H1 (cell line): ENCODE measurements around the gene OR8B2. TPM values are rescaled to one million over a fixed set of nuclear protein-coding genes. Genes with fewer than 3 reads are reported as not detected.
"Not testable (repeated sequence)": the region's sequence is repeated elsewhere in the genome, so short reads cannot be mapped to it uniquely, and the experiment has no call there.

Experiments used
- CTCF ChIA-PET: fragments of 300-600 bp; sonication (Branson Sonifier 250); formaldehyde crosslinking; loops from one replicate; lab custom pipeline; 2021; ENCODE audit not compliant: partially characterized antibody; lab: Charles Lee
- POLR2A ChIA-PET: fragments of 300-600 bp; sonication (Branson Sonifier 250); formaldehyde crosslinking; loops from one replicate; lab custom pipeline; 2021; ENCODE audit warnings: inconsistent platforms; ENCODE audit not compliant: partially characterized antibody; lab: Charles Lee
- DNase-seq, 2 experiments: peaks; one replicate each; pipeline versions ENCODE4 v3.0.0 to v3.0.0-alpha.2; 2010 to 2022; ENCODE audit warnings: low spot score in 2 of 2, low read depth in 1 of 2, mixed read lengths in 1 of 2
- FAIRE-seq: peaks from 2 replicates; lab custom pipeline; 2011; peaks lifted over from hg19 to GRCh38; lab: Jason Lieb, UNC
- H2AFZ ChIP-seq: 2 replicates; pipeline ENCODE4 v1.8.1; 2012; ENCODE audit warnings: low read length, inconsistent platforms
- H2AK5ac ChIP-seq: 2 replicates; pipeline ENCODE4 v1.6.1; 2013; ENCODE audit warnings: low read depth, low read length
- H2BK120ac ChIP-seq: replicated peaks from 2 replicates; pipeline ENCODE3; 2013; ENCODE audit warnings: low read depth, low read length, inconsistent platforms
- H2BK12ac ChIP-seq: 2 replicates; pipeline ENCODE4 v1.6.1; 2013; ENCODE audit warnings: low read depth, low read length
- H2BK15ac ChIP-seq: 2 replicates; pipeline ENCODE4 v1.6.1; 2013; ENCODE audit warnings: low read length
- H2BK20ac ChIP-seq: 2 replicates; pipeline ENCODE4 v1.6.1; 2013; ENCODE audit warnings: low read length
- H2BK5ac ChIP-seq: 2 replicates; pipeline ENCODE4 v1.6.1; 2013; ENCODE audit warnings: low read depth, low read length
- H3K14ac ChIP-seq: 2 replicates; pipeline ENCODE4 v1.6.1; 2013; ENCODE audit warnings: inconsistent platforms; ENCODE audit not compliant: insufficient read length
- H3K18ac ChIP-seq: 2 replicates; pipeline ENCODE4 v1.6.1; 2013; ENCODE audit warnings: low read length; ENCODE audit errors: extremely low read depth
- H3K23ac ChIP-seq: 2 replicates; pipeline ENCODE4 v1.6.1; 2013; ENCODE audit warnings: inconsistent platforms; ENCODE audit not compliant: insufficient read length
- H3K23me2 ChIP-seq: 2 replicates; pipeline ENCODE4 v1.6.1; 2013; ENCODE audit warnings: low read depth, low read length
- H3K27ac ChIP-seq: 2 replicates; pipeline ENCODE4 v1.6.1; 2011; ENCODE audit warnings: low read depth, low read length, inconsistent platforms
- H3K27me3 ChIP-seq, 4 experiments: replicated peaks in 1 of 4; 1 replicate in 1 of 4; 2 replicates in 3 of 4; pipeline versions ENCODE4 v1.6.1 to v1.8.1; 2011 to 2013; ENCODE audit warnings: low read length in 3 of 4, mild to moderate bottlenecking in 3 of 4, inconsistent platforms in 2 of 4, mixed read lengths in 2 of 4, moderate library complexity in 1 of 4; ENCODE audit not compliant: control insufficient read depth in 3 of 4, insufficient read depth in 3 of 4; ENCODE audit errors: extremely low read depth in 1 of 4
- H3K36me3 ChIP-seq, 4 experiments: 2 replicates each; pipeline versions ENCODE4 v1.6.1 to v1.8.1; 2011 to 2013; ENCODE audit warnings: mild to moderate bottlenecking in 4 of 4, low read length in 3 of 4, moderate library complexity in 2 of 4, control low read depth in 1 of 4, inconsistent platforms in 1 of 4; ENCODE audit not compliant: insufficient read depth in 4 of 4, control insufficient read depth in 2 of 4
- H3K4ac ChIP-seq: replicated peaks from 2 replicates; pipeline ENCODE3; 2013; ENCODE audit warnings: low read length, low read depth, mixed read lengths, inconsistent platforms; ENCODE audit not compliant: insufficient read length
- H3K4me1 ChIP-seq, 4 experiments: replicated peaks in 1 of 4; 1 replicate in 1 of 4; 2 replicates in 3 of 4; pipeline versions ENCODE4 v1.6.1 to v1.8.1; 2011 to 2013; ENCODE audit warnings: low read length in 3 of 4, inconsistent platforms in 2 of 4, mixed read lengths in 1 of 4; ENCODE audit not compliant: insufficient read depth in 4 of 4, control insufficient read depth in 3 of 4
- H3K4me2 ChIP-seq, 2 experiments: 2 replicates each; pipeline versions ENCODE4 v1.6.1 to v1.8.1; 2011 to 2013; ENCODE audit warnings: low read depth in 2 of 2, low read length in 2 of 2, control low read depth in 1 of 2, inconsistent platforms in 1 of 2, mild to moderate bottlenecking in 1 of 2; ENCODE audit not compliant: insufficient read depth in 1 of 2
- H3K4me3 ChIP-seq, 4 experiments: fragments of 200-600, 300-600 bp in 1 of 4; sonication (generic), shearing (Covaris generic), sonication (Bioruptor Twin) in 1 of 4; 2 replicates each; pipeline versions ENCODE4 v1.5.1 to v1.8.1; 2011 to 2016; ENCODE audit warnings: low read length in 4 of 4, low read depth in 3 of 4, control low read depth in 2 of 4, inconsistent platforms in 2 of 4, mild to moderate bottlenecking in 2 of 4, mixed read lengths in 1 of 4, moderate library complexity in 1 of 4; ENCODE audit not compliant: insufficient read depth in 2 of 4; ENCODE audit errors: extremely low read depth in 1 of 4
- H3K56ac ChIP-seq: replicated peaks from 2 replicates; pipeline ENCODE3; 2013; ENCODE audit warnings: low read depth, mild to moderate bottlenecking, mixed read lengths, low read length, inconsistent platforms; ENCODE audit not compliant: insufficient read length
- H3K79me1 ChIP-seq: 2 replicates; pipeline ENCODE4 v1.6.1; 2013; ENCODE audit warnings: low read depth, low read length, control low read depth
- H3K79me2 ChIP-seq, 2 experiments: 2 replicates each; pipeline versions ENCODE4 v1.6.1 to v1.8.1; 2012 to 2013; ENCODE audit warnings: low read length in 2 of 2, mild to moderate bottlenecking in 2 of 2, inconsistent platforms in 1 of 2; ENCODE audit not compliant: insufficient read depth in 2 of 2, control insufficient read depth in 1 of 2
- H3K9ac ChIP-seq, 4 experiments: replicated peaks in 1 of 4; 1 replicate in 1 of 4; 2 replicates in 3 of 4; pipeline versions ENCODE4 v1.6.1 to v1.8.1; 2011 to 2013; ENCODE audit warnings: low read depth in 3 of 4, low read length in 3 of 4, control low read depth in 2 of 4, mild to moderate bottlenecking in 2 of 4, moderate library complexity in 2 of 4, inconsistent platforms in 1 of 4; ENCODE audit errors: extremely low read depth in 1 of 4
- H3K9me3 ChIP-seq, 2 experiments: 2 replicates each; pipeline versions ENCODE4 v1.6.1 to v1.8.1; 2012 to 2013; ENCODE audit warnings: mild to moderate bottlenecking in 2 of 2, moderate library complexity in 2 of 2, control low read depth in 1 of 2, inconsistent platforms in 1 of 2, low read depth in 1 of 2, low read length in 1 of 2, mixed read lengths in 1 of 2; ENCODE audit not compliant: insufficient read depth in 2 of 2
- H4K20me1 ChIP-seq, 2 experiments: replicated peaks in 1 of 2; 2 replicates each; pipeline versions ENCODE3 to v1.8.1; 2011 to 2013; ENCODE audit warnings: inconsistent platforms in 2 of 2, low read length in 2 of 2, mild to moderate bottlenecking in 1 of 2; ENCODE audit not compliant: insufficient read depth in 2 of 2, control insufficient read depth in 1 of 2
- H4K5ac ChIP-seq: 2 replicates; pipeline ENCODE4 v1.6.1; 2013; ENCODE audit warnings: low read length, low read depth, mixed read lengths, inconsistent platforms; ENCODE audit not compliant: insufficient read length
- H4K8ac ChIP-seq: 2 replicates; pipeline ENCODE4 v1.8.0; 2013; ENCODE audit warnings: mild to moderate bottlenecking, moderate library complexity, low read length, inconsistent platforms; ENCODE audit not compliant: insufficient read depth; ENCODE audit errors: extremely low read depth
- H4K91ac ChIP-seq: replicated peaks from 2 replicates; pipeline ENCODE3; 2013; ENCODE audit warnings: low read length, mixed read lengths, inconsistent platforms; ENCODE audit not compliant: insufficient read length
- SAP30 ChIP-seq: fragments of 300-600 bp; sonication (generic); IDR thresholded peaks from 2 replicates; pipeline ENCODE4 v1.7.1; 2012; ENCODE audit warnings: low read length, moderate library complexity, mild to moderate bottlenecking, inconsistent platforms; ENCODE audit not compliant: insufficient read depth, insufficient replicate concordance
- WGBS, 2 experiments: shearing (Covaris generic) in 1 of 2; methylation state at CpG; one replicate each; pipeline versions ENCODE4 v1.1.6 to v1.1.7; 2013 to 2015; ENCODE audit warnings: low lambda C conversion rate in 2 of 2, mixed read lengths in 2 of 2, inconsistent platforms in 1 of 2, low coverage in 1 of 2, missing lambda C conversion rate in 1 of 2; ENCODE audit not compliant: insufficient replicate concordance in 2 of 2, insufficient coverage in 1 of 2, insufficient read length in 1 of 2; ENCODE audit errors: extremely low coverage in 1 of 2, missing lambda C conversion rate in 1 of 2; 5-methylcytosine and 5-hydroxymethylcytosine counted together
- polyA plus RNA-seq, 7 experiments: library from polyadenylated mRNA; depleted of rRNA in 3 of 7; stranded (reverse) in 5 of 7; unstranded in 2 of 7; fragments of >200 nt in 5 of 7; fragments of 200-250 nt in 2 of 7; gene quantifications; 1 replicate in 5 of 7; 2 replicates in 1 of 7; 4 replicates in 1 of 7; pipeline versions ENCODE4 v1.2.1 to v1.2.3, GENCODE V29; 2011 to 2013; ENCODE audit warnings: missing spikeins in 2 of 7, mixed read lengths in 2 of 7
- total RNA-seq: library from RNA; stranded (reverse); fragmentation: NEBNext Ultra II Directional; extraction: Animal tissue kit (Norgen Biotek cat#: 25700); gene quantifications from 2 replicates; pipeline ENCODE4 v1.2.1, GENCODE V29; 2021
- TF ChIP-seq, protein P1 (sequence below): IDR thresholded peaks from 2 replicates; pipeline ENCODE4 v1.6.1; 2012; ENCODE audit warnings: inconsistent platforms

OR8B2 gene
- total and polyA plus RNA-seq, 2 of the 8 experiments (the other 6 are each of a cell fraction or from before 2014, with no cell fraction given), result not detected

DNA sequence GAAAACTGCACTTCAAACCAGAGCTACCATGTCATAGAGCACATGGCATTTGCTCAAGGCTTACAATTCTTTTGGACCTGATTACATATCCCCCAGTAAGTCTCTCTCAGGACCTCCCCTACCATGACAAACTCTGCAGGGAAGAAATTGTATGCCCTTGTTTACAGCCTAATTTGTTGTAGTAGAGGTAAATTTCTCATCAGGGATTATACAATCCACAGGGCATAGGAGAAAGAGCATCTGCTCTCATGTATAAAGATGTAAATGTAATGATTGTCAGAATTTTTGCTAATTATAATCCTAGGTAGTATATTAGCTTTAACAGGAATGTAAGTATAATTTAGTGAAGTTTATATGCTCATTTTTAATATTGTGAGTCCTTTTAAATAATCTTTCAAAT lies 14.6 kb upstream of the OR8B2 start, which contains the start of gene OR8B3 (continued):
- TF ChIP-seq, protein P1, sequence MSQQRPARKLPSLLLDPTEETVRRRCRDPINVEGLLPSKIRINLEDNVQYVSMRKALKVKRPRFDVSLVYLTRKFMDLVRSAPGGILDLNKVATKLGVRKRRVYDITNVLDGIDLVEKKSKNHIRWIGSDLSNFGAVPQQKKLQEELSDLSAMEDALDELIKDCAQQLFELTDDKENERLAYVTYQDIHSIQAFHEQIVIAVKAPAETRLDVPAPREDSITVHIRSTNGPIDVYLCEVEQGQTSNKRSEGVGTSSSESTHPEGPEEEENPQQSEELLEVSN, result no peak
- TF ChIP-seq SAP30, result no peak

DNA sequence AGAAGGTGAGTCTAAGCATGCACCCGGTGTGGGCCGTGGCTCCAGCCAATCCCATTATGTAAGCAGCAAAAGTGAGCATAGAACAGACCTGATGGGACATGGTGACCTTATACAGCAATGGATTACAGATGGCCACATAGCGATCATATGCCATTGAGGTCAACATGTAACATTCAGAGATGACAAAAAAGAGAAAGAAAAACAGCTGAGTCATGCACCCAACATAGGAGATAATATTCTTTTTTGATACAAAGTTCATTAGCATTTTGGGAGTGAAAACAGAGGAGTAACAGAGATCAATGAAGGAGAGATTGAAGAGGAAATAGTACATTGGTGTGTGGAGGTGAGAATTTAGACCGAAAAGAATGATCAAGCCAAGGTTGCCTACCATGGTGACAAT lies 12.5 kb upstream of the OR8B2 start:
- H2BK20ac ChIP-seq, H2BK15ac ChIP-seq, H3K9ac ChIP-seq, H3K4ac ChIP-seq, H3K36me3 ChIP-seq, H3K27ac ChIP-seq, H4K5ac ChIP-seq, H4K91ac ChIP-seq, H3K9me3 ChIP-seq, H3K27me3 ChIP-seq, H3K79me1 ChIP-seq, H3K79me2 ChIP-seq, POLR2A ChIA-PET, H3K18ac ChIP-seq, H3K23me2 ChIP-seq, H2BK12ac ChIP-seq, FAIRE-seq, H3K4me3 ChIP-seq, H3K14ac ChIP-seq, H2BK5ac ChIP-seq, H4K8ac ChIP-seq, H3K56ac ChIP-seq, CTCF ChIA-PET, H3K4me1 ChIP-seq, DNase-seq, H2BK120ac ChIP-seq, H3K4me2 ChIP-seq, H3K23ac ChIP-seq, H2AFZ ChIP-seq, H4K20me1 ChIP-seq, H2AK5ac ChIP-seq: not testable (repeated sequence)
- 91% methylated on average over 2 of the region's 4 CpGs; no CpG with 5 or more reads in 1 of the 2 experiments for WGBS, 2 experiments
